Non-pigmented ciliary epithelial cell (primary cell): ENCODE results near the gene ASGR2.
"Not testable (repeated sequence)": the region's sequence is repeated elsewhere in the genome, so short reads cannot be mapped to it uniquely, and the experiment has no call there.

Experiments
- DNase-seq: peaks from one replicate; pipeline ENCODE4 v3.0.0-alpha.2; 2010; ENCODE audit warnings: low read depth

ASGR2 gene

DNA sequence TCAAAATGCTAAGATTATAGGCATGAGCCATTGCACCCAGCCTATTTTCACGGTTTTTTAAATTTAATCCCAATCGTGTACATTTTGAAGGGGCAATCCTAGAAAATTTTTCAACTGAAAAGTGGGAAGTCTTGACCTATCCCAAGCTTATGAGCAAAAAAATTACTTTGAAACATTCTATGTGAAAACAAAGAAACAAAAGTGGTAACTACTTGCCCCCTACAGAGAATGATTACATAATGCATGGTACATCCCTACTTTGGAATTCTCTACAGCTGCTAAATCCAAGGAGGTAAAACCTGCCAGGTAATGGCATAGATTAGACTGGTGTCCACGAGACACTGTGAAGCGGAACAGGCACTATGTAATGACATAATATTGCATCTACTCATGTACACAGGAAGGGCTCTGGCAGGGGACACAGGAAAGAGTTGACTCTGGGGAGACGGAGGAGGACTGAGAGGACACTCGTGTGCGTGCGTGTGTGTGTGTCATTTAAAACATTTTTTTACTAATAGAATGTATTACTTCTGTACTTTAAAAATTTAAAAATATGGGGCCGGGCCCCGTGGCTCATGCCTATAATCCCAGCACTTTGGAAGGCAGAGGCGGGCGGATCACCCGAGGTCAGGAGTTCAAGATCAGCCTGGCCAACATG lies 15.7 kb downstream of the ASGR2 start:
- DNase-seq, result no peak

DNA sequence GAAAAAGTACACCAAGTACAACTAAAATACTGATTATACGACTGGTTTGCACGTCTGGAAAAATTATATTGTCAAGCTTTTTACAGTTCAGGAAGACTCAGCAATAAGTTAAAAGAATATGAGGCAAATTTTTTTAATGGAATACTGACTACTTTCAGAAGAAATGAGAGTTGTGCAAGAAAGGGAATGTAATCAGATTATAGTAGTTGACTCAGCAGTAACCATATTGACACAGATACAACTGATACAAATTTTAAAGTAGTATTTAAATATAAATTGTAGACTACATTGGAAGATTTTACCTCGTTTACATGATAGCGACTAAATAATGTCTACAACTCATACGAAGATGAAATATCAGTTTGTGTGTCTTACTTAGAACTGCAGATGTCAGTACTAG lies 16.7 kb downstream of the ASGR2 start:
- DNase-seq, result no peak

DNA sequence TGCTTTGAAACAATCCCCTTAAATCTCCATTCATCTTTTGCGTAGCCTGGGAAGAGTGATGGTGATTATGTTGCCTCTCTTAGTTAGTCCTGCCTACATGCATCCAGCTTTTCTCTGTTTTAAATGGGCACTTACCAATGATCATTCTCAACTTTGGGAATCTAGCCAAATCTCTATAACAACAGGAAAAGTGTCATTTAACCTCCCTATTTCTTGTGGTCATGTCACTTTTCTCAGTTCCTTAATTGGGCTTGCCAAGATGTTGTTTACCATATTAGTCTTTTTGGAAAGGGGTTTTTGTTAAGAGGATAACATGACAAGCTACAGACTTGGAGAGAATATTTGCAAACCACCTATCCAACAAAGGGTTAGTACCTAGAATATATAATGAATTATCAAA lies 19.0 kb downstream of the ASGR2 start:
- no peak for DNase-seq

DNA sequence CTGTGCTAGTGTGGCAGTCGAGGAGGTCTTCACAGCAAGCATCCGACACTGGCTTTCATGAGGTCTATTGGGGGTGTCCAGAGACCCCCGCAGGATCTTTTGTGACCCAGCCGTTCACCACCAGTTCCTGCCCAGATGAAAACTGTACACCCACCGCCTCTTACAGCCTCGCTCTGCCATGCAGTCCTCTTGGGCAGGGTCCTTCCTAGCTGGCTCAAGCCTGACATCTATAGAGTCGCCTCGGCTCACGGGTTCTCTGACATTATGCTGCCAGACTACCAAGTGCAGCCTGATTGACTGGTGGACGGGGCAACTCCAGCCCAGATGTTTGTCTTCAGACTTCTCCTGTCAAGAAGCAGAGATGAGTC lies 20.0 kb downstream of the ASGR2 start:
- no peak for DNase-seq

DNA sequence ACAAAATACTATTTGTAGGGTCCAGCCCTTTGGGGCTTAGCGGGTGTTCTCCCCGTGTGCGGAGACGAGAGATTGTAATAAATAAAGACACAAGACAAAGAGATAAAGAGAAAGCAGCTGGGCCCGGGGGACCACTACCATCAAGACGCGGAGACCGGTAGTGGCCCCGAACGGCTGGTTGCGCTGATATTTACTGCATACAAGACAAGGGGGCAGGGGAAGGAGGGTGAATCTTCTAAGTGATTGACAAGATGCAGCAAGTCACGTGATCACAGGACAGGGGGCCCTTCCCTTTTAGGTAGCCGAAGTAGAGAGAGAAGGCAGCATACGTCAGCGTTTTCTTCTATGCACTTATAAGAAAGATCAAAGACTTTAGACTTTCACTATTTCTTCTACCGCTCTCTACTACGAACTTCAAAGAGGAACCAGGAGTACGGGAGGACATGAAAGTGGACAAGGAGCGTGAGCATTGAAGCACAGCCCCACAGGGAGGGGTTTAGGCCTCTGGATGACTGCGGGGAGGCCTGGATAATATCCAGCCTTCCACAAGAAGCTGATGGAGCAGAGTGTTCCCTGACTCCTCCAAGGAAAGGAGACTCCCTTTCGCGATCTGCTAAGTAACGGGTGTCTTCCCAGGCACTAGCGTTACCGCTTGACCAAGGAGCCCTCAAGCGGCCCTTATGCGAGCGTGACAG lies 23.2 kb downstream of the ASGR2 start:
- not testable (repeated sequence) for DNase-seq

DNA sequence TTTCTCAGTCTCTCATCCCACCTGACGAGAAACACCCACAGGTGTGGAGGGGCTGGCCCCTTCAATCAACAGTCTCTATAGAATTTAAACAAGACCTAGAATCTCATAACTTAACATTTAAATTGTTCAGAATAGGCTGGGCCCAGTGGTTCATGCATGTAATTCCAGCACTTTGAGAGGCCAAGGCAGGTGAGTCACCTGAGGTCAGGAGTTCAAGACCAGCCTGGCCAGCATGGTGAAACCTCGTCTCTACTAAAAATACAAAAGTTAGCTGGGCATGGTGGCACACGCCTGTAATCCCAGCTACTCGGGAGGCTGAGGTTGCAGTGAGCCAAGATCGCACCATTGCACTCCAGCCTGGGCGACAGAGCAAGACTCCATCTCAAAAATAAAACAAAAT lies 25.1 kb downstream of the ASGR2 start:
- DNase-seq, result not testable (repeated sequence)

DNA sequence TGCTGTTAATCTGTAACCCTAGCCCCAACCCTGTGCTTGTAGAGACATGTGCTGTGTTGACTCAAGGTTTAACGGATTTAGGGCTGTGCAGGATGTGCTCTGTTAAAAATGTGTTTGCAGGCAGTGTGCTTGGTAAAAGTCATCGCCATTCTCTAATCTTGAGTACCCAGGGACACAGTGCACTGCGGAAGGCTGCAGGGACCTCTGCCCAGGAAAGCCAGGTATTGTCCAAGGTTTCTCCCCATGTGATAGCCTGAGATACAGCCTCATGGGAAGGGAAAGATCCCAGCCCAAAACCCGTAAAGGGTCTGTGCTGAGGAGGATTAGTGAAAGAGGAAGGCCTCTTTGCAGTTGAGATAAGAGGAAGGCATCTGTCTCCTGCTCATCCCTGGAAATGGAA lies 26.2 kb downstream of the ASGR2 start:
- not testable (repeated sequence) for DNase-seq

DNA sequence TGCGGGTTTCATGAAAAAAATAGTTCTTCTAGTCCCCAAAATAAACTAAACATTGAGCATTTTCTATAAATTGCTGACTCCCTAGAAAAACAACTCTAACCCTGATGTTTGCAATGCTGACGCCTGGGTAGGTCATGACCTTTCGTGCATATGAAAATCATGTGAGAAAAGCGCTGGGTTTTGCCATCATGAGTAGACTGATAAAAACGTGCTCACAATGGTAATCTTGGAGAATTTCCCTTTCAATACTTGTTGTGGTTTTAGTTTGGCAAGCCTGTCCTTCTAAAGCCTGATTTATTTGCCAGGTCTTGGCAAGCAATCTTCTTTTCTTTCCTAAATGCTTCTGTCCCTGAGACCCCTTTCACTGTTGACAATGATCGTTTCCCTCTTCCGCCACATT lies 30.5 kb downstream of the ASGR2 start:
- DNase-seq, result no peak

DNA sequence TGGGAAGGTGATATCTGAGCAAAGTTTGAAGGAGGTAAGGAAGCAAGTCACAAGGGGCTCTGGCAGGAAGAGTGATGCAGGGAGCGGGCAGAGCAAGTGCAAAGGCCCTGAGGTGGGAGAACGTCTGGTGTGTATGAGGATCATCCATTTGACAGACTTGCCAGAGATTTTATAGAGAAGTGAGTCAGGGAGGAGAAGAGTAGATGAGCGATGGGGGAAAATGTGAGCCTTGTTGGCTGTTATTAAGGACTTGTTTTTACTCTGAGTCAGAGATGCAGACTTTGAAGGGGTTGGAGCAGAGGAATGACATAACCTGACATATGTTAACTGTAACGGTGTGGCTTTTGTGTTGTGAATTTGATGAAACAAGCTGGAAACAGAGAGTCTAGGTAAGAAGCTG lies 31.0 kb downstream of the ASGR2 start:
- no peak for DNase-seq

DNA sequence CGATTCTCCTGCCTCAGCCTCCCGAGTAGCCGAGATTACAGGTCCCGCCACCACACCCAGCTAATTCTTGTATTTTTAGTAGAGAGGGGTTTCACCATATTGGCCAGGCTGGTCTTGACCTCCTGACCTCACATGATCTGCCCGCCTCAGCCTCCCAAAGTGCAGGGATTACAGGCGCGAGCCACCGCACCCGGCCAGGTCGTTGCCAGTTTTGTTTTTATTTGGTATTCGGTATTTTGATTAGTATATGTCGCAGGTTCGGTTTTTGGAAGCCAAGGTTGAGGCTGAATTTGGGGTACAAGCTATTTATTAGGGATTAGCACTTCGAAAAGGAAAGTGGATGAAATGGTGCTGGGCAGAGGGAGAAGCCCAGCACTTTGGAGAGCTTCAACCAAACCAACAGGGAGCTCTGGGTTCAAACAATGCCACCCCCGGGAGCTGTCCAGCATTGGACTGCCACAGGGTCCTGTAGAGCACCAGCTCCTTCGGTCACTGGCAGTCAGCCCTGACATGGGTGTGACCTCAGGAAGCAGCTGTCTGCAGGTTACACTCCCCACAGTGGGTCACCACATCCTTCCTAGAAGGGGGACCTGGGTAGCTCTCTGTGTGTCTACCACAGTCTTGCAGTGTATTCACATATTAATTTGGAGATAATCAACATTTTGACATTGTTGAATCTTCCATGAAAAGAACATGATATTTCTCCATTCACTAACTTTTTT lies 33.1 kb downstream of the ASGR2 start:
- no peak for DNase-seq

DNA sequence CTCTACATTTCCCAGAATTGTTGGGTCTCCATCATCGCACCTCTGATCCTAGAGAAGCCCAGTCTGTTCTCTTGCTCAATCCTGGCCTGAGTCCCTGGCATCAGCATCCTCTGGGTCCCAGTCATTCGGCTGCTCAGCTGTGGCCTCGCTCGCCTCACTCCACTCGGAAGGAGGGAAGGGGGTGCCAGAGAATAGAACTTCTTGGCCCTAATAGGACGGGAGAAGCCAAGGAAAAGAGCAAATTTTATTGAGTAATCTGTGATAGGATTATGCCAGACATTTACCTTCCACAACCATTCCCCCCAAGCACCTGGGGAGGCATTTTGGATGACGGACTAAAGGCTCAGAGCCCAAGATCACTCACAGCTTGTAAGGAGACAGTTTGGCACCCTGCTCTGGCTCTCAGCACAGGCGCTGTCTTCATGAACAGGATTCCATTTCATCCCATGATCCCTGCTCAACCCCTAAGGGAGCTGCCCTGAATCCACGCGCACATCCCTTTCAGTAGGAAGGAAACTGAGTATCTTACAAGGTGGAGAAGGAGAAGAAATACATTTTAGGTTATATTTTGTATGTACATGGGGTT lies 34.1 kb downstream of the ASGR2 start:
- no peak for DNase-seq

DNA sequence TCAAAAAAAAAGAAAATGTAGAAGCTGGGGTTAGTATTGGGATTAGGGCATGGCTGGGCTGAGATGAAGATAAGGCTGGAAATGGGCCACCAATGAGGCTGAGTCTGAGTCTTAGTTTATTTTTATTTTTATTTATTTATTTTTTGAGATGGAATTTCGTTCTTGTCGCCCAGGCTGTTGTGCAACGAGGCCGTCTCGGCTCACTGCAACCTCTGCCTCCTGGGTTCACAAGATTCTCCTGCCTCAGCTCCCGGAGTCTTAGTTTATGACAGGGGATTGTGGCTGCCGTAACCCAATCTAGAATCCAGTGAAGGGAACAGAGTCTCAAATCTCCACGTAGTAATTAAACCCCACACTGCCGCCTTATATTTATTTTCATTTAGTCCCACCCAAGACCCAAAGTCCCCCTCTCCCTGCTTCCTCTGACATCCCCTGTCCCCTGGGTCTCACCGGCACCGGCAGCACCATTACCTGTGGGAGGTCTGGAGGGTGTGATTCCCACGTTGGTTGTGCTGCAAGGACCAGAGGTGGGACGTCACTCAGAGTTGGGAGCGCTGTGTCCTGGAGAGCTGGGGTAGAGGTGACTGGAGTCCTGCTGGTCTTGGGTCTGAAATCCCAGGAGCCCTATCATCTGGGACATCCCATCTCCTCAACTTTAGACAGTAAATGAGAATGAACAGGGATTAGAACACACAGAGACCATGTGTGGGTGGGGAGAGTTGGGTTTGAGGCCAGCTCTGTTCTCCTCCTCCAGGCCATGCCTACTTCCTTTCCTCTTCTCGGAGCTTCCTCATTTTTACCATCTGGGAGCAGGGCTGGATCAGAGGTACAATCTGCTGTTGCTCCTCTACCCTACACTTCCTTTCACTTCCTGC lies 34.8 kb downstream of the ASGR2 start, which contains the start of gene CLEC10A:
Gene CLEC10A, minus strand, starts transcription at position 671 of the 875 bp plus-strand sequence. CDS start 1,439 bp downstream, outside the sequence.
- no peak for DNase-seq

DNA sequence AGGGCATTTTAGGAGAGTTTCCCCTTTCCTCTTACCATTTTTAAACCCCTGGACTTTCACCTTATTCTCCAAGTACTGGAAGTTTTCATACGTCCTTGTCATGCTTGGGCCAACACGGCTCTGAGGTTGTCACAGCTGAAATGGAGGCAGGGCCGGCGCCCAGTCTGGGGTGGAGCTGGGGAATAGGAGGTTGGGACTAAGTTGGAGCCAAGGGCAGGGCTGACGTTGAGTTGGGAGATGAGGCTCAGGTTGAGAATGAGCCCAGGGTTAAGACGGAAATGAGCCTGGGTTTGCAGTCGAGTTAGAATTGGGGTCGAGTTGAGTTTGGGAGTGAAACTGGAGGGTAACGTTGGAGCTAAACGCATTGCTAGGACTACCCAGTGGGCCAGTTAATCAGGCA lies 35.9 kb downstream of the ASGR2 start:
- no peak for DNase-seq

DNA sequence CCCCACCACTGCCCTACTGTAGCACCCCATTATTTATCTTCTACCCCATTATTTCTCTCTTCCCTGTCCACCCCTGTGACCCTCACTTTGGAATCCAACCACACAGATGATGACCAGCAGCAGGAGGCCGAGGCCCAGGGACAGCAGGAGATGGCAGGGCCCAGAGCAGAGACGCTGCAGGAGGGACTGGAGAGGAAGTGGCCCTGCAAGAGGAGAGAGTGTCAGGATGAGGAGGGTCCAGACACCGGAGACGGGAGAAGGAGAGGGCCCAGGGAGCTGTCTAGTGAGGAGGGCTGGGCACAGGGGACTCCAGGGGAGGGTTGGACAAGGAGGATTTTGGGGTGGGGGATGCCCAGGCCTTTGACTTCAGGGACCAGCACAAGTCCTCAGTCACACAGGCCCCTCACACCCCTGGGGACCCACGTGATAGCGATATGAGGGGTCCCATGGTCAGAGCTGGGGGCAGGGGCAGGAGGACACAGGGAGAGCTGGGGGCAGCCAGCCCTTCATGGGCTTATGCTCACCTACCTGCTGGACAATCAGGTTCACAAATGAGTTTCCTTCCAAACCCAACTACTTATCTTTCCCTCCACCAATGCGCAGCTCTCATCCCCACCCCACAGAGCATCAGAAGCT lies 36.6 kb downstream of the ASGR2 start:
- DNase-seq, result no peak

DNA sequence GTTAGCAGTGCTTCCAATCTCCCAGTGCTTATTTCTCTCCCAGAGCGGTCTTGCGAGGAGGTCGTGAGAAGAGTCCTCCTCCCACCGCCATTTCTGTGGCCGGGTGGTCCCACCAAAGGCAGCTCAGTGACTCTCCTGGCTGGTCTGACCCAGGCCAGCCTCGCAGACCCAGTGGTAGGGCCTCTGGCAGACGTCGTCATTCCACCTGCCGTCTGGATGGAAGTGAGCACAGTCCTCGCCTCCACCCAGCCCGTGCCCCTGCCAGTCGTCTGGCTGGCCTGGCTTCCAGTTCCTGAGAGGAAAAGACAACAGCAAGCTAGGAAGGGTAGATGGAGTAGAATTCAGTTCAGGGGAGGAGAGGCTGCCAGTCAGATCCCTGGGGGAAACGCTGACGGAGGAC lies 39.7 kb downstream of the ASGR2 start:
- no peak for DNase-seq

DNA sequence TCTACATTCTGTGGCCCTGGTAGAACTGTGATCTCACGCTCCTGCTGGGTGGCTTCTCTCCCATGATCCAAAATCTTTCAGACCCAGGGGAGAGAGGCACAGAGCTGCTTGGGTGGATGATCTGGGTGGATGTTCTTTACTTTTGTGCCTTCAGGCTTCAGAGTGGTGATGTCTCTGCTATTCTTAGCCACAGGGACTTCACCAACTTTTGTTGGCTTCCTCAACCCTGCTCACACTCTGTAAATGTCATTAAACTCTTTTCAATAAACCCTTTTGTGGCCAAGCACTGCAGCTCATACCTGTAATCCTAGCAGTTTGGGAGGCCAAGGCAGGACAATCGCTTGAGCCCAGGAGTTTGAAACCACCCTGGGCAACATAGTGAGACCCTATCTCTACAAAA lies 42.2 kb downstream of the ASGR2 start:
- DNase-seq, result no peak

DNA sequence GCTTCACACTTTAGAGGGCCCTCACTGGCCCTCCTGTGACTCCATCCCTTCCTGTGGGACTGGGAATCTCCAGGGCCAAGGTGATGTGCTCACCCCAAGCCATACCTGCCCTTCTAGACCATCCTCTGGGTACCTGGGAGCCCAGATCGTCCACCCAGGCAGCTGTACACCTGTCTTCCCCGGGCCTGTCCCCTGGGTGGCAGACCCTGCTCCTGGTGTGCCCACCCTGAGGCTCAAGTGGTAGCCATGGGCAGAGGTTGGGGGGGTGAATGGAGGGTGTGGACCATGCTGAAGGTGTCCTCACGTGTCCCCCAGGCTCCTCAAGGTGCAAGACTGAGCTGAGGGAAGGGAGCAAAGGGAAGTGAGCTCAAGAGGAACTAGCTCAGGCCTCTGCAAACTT lies 43.9 kb downstream of the ASGR2 start:
- no peak for DNase-seq

DNA sequence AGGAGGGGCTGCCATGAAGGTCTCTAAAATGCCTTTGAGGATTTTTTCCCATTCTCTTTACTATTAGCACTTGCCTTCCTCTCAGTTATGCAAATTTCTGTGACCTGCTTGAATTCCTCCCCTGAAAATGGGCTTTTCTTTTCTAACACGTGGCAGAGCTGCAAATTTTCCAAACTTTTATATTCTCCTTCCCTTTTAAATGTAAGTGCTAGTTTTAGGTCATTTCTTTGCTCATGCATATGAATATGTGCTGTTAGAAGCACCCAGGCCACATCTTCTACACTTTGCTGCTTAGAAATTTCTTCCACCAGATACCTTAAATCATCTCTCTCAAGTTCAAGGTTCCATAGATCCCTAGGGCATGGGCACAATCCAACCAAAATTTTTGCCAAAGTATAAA lies 46.4 kb downstream of the ASGR2 start:
- DNase-seq, result no peak

DNA sequence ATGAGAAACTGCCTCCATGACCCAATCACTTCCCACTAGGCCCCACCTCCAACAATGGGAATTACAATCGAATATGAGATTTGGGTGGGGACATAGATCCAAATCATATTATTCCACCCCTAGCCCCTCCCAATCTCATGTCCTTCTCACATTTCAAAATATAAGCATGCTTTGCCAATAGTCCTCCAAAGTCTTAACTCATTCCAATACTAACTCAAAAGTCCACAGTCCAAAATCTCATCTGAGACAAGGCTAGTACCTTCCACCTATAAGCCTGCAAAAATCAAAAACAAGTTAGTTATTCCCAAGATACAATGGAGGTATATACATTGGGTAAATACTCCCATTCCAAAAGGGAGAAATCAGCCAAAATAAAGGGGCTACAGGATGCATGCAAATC lies 47.4 kb downstream of the ASGR2 start:
- DNase-seq, result no peak

DNA sequence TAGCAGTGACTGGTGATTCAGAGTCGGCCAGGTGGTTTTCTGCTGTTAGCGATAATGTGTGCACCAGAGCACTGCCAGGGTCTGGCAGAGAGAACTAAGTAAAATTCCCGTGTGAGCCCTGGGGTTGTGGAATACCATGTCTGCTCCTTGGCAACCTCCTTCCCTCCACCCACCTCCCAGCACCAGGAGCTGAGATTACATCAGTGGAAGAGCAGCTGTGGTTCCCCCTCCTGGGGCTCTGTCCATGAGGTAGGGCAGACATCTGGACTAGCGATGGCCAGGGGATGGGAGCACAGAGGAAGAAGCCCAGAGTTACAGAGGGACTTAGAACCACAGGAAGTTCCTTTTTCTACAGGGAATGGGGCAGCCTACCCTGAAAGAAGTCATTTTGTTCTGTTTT lies 50.4 kb downstream of the ASGR2 start:
- DNase-seq, result no peak

DNA sequence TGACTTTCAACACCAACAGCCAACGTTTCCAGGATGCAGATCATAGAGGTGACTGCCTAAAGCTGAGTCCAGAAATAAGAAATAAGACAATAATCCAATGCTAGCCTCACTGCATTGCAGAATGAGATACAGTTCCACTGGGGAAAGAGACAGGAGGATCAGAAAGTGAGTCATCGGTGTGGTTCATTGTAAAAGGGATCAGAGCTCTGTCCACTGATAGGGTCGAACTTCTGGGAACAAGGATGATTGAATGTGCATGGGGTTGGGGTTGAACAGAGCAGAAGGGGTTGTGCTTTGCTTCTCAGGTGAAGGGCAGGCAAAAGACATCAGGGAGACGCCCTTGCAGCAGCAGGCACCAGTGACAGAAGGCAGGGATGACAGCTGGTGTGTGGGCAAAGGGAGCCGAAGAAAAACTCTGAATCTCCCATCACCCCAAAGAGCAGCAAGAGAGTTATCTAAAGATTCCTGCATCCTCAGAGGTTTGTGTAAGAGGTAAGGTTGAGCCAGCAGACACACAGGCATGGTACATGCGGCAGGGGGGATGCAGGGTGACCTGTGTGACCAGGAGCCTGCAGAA lies 51.0 kb downstream of the ASGR2 start:
- DNase-seq, result no peak
